Subcutaneous abdominal adipose tissue (tissue), 5 donors: Measurements from ENCODE around the gene SLC22A12.

ENCODE experiments used
- H3K27ac ChIP-seq: one replicate; pipeline ENCODE4 v1.7.0; 2013; ENCODE audit warnings: low read depth, mild to moderate bottlenecking, inconsistent platforms, low read length, moderate library complexity
- H3K27me3 ChIP-seq, 5 donors: one replicate each; pipeline ENCODE4 v1.7.0; 2013; ENCODE audit warnings: low read length in 5 of 5, inconsistent platforms in 1 of 5; ENCODE audit not compliant: control insufficient read depth in 5 of 5, insufficient read depth in 4 of 5
- H3K36me3 ChIP-seq, 5 donors: one replicate each; pipeline ENCODE4 v1.7.0; 2013; ENCODE audit warnings: low read length in 5 of 5; ENCODE audit not compliant: control insufficient read depth in 5 of 5, insufficient read depth in 5 of 5
- H3K4me1 ChIP-seq, 5 donors: one replicate each; pipeline ENCODE4 v1.7.0; 2013; ENCODE audit warnings: low read length in 5 of 5, mild to moderate bottlenecking in 3 of 5, moderate library complexity in 1 of 5; ENCODE audit not compliant: control insufficient read depth in 5 of 5, insufficient read depth in 5 of 5
- H3K4me3 ChIP-seq, 5 donors: one replicate each; pipeline ENCODE4 v1.7.0; 2013; ENCODE audit warnings: low read length in 5 of 5, low read depth in 1 of 5
- H3K9ac ChIP-seq, 5 donors: one replicate each; pipeline ENCODE4 v1.7.0; 2013; ENCODE audit warnings: low read length in 5 of 5, mild to moderate bottlenecking in 4 of 5, moderate library complexity in 3 of 5
- H3K9me3 ChIP-seq, 5 donors: one replicate each; pipeline ENCODE4 v1.7.0; 2013; ENCODE audit warnings: low read length in 5 of 5; ENCODE audit not compliant: control insufficient read depth in 5 of 5
- donor health status: healthy.
- donor health status: healthy.
- donor health status: healthy.
- donor health status: healthy.
- donor health status: healthy.

SLC22A12 gene

GRCh38 chr11:64631675-64632074 lies 40.7 kb downstream of the SLC22A12 start:
- peaks cover 0 to 25% (median 6%) of the 10 kb centered on the region in 5 donors for H3K27me3 ChIP-seq
- H3K9me3 ChIP-seq, result no peaks in the 10 kb centered on the region
- H3K4me3 ChIP-seq, result no peak overlapping the region
- no peaks in the 10 kb centered on the region for H3K4me1 ChIP-seq
- H3K27ac ChIP-seq, result no peak overlapping the region
- H3K36me3 ChIP-seq, result peaks cover 0 to 3% (median 0%) of the 10 kb centered on the region in 5 donors
- no peak overlapping the region for H3K9ac ChIP-seq

GRCh38 chr11:64632237-64632636 lies 41.2 kb downstream of the SLC22A12 start:
- Histone ChIP-seq H3K4me1 (no peaks in the 10 kb centered on the region), H3K27me3 (peaks cover 0 to 28% (median 7%) of the 10 kb centered on the region in 5 donors), H3K9me3 (no peaks in the 10 kb centered on the region), H3K9ac (no peak overlapping the region), H3K27ac (no peak overlapping the region), H3K4me3 (no peak overlapping the region), H3K36me3 (peaks cover 0 to 3% (median 0%) of the 10 kb centered on the region in 5 donors)

DNA sequence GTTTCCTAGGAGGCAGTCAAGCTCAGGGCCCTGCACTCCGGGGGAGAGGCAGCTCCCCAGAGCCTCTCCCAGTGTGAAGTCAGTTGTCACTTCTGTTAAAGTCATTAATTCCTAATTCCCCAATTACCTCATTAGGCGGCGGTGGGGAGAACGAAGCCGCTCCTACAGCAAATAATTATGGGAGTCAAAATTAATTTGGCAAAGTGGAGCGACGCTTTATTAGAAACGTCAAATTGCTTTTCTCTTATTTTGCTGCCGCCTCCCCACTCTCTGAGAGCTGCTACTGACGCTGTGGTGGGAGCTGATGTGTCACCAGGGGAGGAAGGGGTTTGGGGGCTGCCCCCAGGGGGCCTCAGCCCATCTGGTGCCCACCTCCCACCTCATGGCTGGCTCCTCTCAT lies 41.6 kb downstream of the SLC22A12 start:
- peaks cover 0 to 3% (median 0%) of the 10 kb centered on the region in 5 donors for H3K36me3 ChIP-seq
- H3K4me1 ChIP-seq, result peaks cover 0 to under 1% (median under 1%) of the 10 kb centered on the region in 5 donors
- H3K9me3 ChIP-seq, result no peaks in the 10 kb centered on the region
- H3K4me3 ChIP-seq, result no peak overlapping the region
- H3K9ac ChIP-seq, result no peak overlapping the region
- peaks cover 0 to 31% (median 9%) of the 10 kb centered on the region in 5 donors for H3K27me3 ChIP-seq
- no peak overlapping the region for H3K27ac ChIP-seq

DNA sequence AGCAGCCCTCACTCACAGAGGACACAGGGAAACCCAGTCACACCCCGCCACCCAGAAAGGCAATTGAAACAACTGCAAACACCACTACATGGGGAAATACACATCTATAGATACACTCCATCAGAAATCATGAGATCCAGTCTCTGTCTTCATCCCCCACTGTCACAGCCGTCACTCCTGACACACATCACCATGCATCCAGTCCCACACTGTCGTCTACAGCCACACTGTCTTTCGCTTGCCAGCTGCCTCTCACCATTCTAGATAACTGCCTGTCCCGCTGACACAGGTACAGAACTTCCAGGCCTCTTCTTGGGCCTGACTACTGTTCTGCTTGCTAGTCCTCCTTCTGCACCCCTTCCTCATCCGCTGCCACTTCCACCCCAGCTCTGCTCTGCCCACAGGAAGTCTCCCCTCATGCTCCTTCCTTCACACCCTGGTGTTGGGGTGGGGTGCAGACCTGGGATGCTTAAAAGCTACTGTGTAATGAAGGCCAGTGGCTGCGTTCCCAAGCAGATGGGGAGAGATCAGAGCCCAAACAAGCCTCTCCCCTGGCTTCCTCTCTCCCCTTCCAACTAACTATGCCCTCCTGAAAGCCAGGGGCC lies 42.6 kb downstream of the SLC22A12 start:
- Histone ChIP-seq H3K27me3 (peaks cover 2 to 38% (median 15%) of the 10 kb centered on the region in 5 donors), H3K4me3 (no peak overlapping the region), H3K36me3 (peaks cover 0 to under 1% (median 0%) of the 10 kb centered on the region in 5 donors), H3K9ac (no peak overlapping the region), H3K9me3 (no peaks in the 10 kb centered on the region), H3K4me1 (peaks cover 0 to 9% (median 7%) of the 10 kb centered on the region in 5 donors), H3K27ac (no peak overlapping the region)

GRCh38 chr11:64637334-64638017 lies 46.5 kb downstream of the SLC22A12 start:
- Histone ChIP-seq H3K27me3 (peaks cover 25 to 56% (median 48%) of the 10 kb centered on the region in 5 donors), H3K4me3 (peak overlapping the region in 2 of 5 donors; percentile 4 to 23)

DNA sequence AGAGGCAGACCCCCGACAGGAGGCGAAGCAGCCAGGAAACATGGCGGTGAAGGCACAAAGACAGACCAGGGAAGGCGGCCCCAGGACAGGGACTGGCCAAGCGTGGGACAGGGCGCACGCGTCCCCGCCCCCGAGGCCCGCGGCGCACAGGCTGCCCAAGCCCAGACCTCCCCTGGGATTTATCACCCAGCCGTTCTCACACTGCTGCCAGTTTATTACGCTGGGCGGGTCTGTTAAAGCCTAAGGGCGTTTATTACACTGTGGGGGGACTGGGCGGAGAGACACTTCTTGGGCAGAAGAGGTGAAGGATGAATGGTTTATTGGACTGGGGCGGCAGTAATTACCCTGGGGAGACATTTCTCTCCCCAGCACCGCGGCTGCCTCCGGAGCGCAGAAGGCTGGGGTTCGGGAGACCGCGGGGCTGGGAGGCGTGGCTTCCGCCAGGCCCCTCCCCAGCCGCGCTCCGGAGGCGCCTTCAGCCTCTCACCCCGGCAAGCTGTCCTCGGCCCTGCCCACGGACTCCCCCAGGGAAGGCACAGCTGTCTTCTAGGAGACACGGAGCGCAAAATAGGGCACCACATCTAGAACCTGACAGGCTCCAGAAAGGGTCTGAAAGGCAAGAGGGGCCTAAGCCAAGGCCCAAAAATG lies 47.1 kb downstream of the SLC22A12 start:
- peak overlapping the region in 2 of 5 donors; percentile 4 to 23 for H3K4me3 ChIP-seq

More at GRCh38 chr11:64637334-64638017, 46.5 kb downstream of the SLC22A12 start:
- H3K36me3 ChIP-seq, result no peaks in the 10 kb centered on the region
- no peak overlapping the region for H3K9ac ChIP-seq
- no peaks in the 10 kb centered on the region for H3K9me3 ChIP-seq
- peaks cover 2 to 9% (median 7%) of the 10 kb centered on the region in 5 donors for H3K4me1 ChIP-seq
- H3K27ac ChIP-seq, result no peak overlapping the region

DNA sequence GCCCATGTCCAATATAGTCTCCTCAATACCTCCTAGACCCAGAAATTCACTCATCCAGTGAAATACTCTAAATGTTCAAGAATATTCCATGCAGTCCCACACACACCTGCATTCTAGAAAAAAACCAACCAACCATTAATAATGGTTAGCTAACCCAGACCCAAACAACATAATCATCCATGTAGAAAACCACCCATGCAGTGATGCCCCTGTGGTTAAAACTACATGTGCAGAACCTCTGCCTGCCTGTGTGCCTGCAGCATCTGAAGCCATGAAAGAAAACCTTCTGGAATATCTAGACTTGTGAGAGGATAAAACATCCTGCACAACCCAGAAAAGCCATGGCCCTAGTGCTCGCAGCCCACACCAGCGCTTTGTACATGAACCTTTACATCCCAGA lies 47.8 kb downstream of the SLC22A12 start:
- no peaks in the 10 kb centered on the region for H3K36me3 ChIP-seq
- no peak overlapping the region for H3K4me3 ChIP-seq
- peaks cover 2 to 10% (median 7%) of the 10 kb centered on the region in 5 donors for H3K4me1 ChIP-seq
- peaks cover 26 to 55% (median 49%) of the 10 kb centered on the region in 5 donors for H3K27me3 ChIP-seq
- no peak overlapping the region for H3K9ac ChIP-seq
- H3K27ac ChIP-seq, result no peak overlapping the region
- no peaks in the 10 kb centered on the region for H3K9me3 ChIP-seq

More for the DNA sequence above, 47.1 kb downstream of the SLC22A12 start:
- Histone ChIP-seq H3K27ac (no peak overlapping the region), H3K36me3 (no peaks in the 10 kb centered on the region), H3K9me3 (no peaks in the 10 kb centered on the region), H3K4me1 (peaks cover 2 to 9% (median 7%) of the 10 kb centered on the region in 5 donors), H3K9ac (no peak overlapping the region), H3K27me3 (peaks cover 25 to 55% (median 48%) of the 10 kb centered on the region in 5 donors)

GRCh38 chr11:64639885-64640284 lies 48.9 kb downstream of the SLC22A12 start:
- peaks cover 34 to 65% (median 57%) of the 10 kb centered on the region in 5 donors for H3K27me3 ChIP-seq
- no peaks in the 10 kb centered on the region for H3K9me3 ChIP-seq
- H3K36me3 ChIP-seq, result no peaks in the 10 kb centered on the region
- H3K4me3 ChIP-seq, result no peak overlapping the region
- peaks cover 2 to 12% (median 9%) of the 10 kb centered on the region in 5 donors for H3K4me1 ChIP-seq
- no peak overlapping the region for H3K9ac ChIP-seq
- H3K27ac ChIP-seq, result no peak overlapping the region

DNA sequence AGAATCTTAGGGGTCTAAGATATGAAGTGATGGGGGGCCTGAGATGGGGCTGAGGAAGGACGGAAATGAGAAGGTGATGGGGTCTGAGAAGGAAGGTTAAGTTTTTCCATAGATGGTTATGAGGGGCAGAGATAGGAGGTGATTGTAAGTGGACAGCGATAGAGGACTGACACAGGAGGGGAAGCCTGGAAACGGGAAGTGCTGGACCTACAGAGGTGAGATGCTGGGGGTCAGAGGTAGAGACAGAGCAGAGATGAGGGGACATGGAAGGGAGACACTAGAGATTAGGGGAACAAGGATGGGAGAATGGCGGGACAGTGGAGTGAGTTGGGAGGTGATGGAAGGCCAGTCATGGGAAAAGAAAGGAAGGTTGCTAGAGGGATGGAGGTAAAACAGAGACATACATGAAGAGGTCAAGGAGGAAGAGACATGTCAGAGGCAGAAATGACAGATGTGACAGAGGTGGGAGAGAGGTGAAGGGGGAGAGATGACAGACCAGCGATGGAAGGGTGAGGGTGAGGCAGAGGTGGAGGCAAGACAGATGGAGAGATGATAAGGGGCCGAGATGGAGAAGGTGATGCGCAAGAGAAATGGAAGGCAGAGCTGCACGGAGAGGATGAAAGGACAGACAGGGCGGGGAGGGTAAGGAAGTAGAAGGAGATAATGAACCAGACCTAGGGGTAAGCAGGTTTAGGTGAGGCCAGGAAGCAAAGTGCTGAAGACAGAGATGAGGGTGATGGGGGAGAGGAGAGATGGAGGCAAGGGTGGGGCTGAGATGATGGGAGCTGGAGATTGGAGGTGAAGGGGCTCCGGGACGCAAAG lies 50.8 kb downstream of the SLC22A12 start:
- H3K4me1 ChIP-seq, result peaks cover 2 to 12% (median 12%) of the 10 kb centered on the region in 5 donors
- H3K27ac ChIP-seq, result no peak overlapping the region
- H3K9me3 ChIP-seq, result no peaks in the 10 kb centered on the region
- H3K4me3 ChIP-seq, result no peak overlapping the region
- H3K27me3 ChIP-seq, result peaks cover 31 to 66% (median 56%) of the 10 kb centered on the region in 5 donors
- no peaks in the 10 kb centered on the region for H3K36me3 ChIP-seq
- H3K9ac ChIP-seq, result no peak overlapping the region
